SK-N-SH (cell line): ENCODE measurements around the gene OSBPL10. TPM values are rescaled to one million over a fixed set of nuclear protein-coding genes. Genes with fewer than 3 reads are reported as not detected.

Experiments used
- CTCF ChIA-PET: fragments of 300-600, 350-600 bp; formaldehyde crosslinking; extraction: SDS; loops from one replicate; lab custom pipeline; 2021; lab: Yijun Ruan, JAX
- POLR2A ChIA-PET: fragments of 350-600 bp; sonication (Branson Sonifier 250); formaldehyde crosslinking; extraction: SDS; loops from one replicate; lab custom pipeline; 2020; ENCODE audit warnings: antibody characterized with exemption, inconsistent platforms; lab: Yijun Ruan, JAX
- DNase-seq: peaks from one replicate; pipeline ENCODE4 v3.0.0; 2012
- H2AFZ ChIP-seq: fragments of 200-600 bp; sonication (generic); 2 replicates; pipeline ENCODE4 v1.8.1; 2016; ENCODE audit warnings: antibody characterized with exemption, mild to moderate bottlenecking, low read depth
- H3F3A ChIP-seq: fragments of 200-600 bp; sonication (generic); replicated peaks from 2 replicates; pipeline ENCODE3; 2016; ENCODE audit warnings: antibody characterized with exemption, mild to moderate bottlenecking; ENCODE audit not compliant: insufficient read depth
- H3K27ac ChIP-seq, 2 experiments: fragments of 200-500 bp in 1 of 2; fragments of 200-600 bp in 1 of 2; sonication (Bioruptor generic) in 1 of 2; sonication (generic), shearing (Covaris generic) in 1 of 2; 2 replicates each; pipeline versions ENCODE4 v1.5.1 to v1.6.1; 2014 to 2016; ENCODE audit warnings: low read depth in 2 of 2, inconsistent platforms in 1 of 2, low read length in 1 of 2, mild to moderate bottlenecking in 1 of 2, mixed read lengths in 1 of 2
- H3K27me3 ChIP-seq: fragments of 200-600 bp; sonication (generic), shearing (Covaris generic); 2 replicates; pipeline ENCODE4 v1.6.1; 2016; ENCODE audit warnings: mixed run types; ENCODE audit not compliant: insufficient read depth
- H3K36me3 ChIP-seq, 2 experiments: fragments of 200-500 bp in 1 of 2; fragments of 200-600 bp in 1 of 2; sonication (Bioruptor generic) in 1 of 2; sonication (generic) in 1 of 2; replicated peaks in 1 of 2; 2 replicates each; pipeline versions ENCODE3 to v1.5.1; 2014 to 2016; ENCODE audit warnings: low read length in 1 of 2, mild to moderate bottlenecking in 1 of 2; ENCODE audit not compliant: insufficient read depth in 2 of 2, control insufficient read depth in 1 of 2
- H3K4me1 ChIP-seq, 2 experiments: fragments of 200-500 bp in 1 of 2; fragments of 200-600 bp in 1 of 2; sonication (Bioruptor generic) in 1 of 2; sonication (generic), shearing (Covaris generic) in 1 of 2; 2 replicates each; pipeline versions ENCODE4 v1.5.1 to v1.6.1; 2014 to 2016; ENCODE audit warnings: low read depth in 1 of 2, low read length in 1 of 2, mixed run types in 1 of 2; ENCODE audit not compliant: insufficient read depth in 2 of 2, control insufficient read depth in 1 of 2
- H3K4me2 ChIP-seq: fragments of 200-600 bp; sonication (generic), shearing (Covaris generic); 2 replicates; pipeline ENCODE4 v1.6.1; 2017; ENCODE audit warnings: mixed run types
- H3K4me3 ChIP-seq, 2 experiments: fragments of 200-500 bp in 1 of 2; fragments of 200-600 bp in 1 of 2; sonication (Bioruptor generic) in 1 of 2; sonication (generic), shearing (Covaris generic) in 1 of 2; 2 replicates each; pipeline versions ENCODE4 v1.5.1 to v1.8.1; 2014 to 2016; ENCODE audit warnings: low read depth in 2 of 2, inconsistent platforms in 1 of 2, low read length in 1 of 2, mild to moderate bottlenecking in 1 of 2, mixed read lengths in 1 of 2, moderate library complexity in 1 of 2
- H3K79me2 ChIP-seq: fragments of 200-600 bp; sonication (generic); 2 replicates; pipeline ENCODE4 v1.8.1; 2017; ENCODE audit warnings: mild to moderate bottlenecking; ENCODE audit not compliant: insufficient read depth
- H3K9ac ChIP-seq: fragments of 200-600 bp; sonication (generic); 2 replicates; pipeline ENCODE4 v1.6.1; 2017; ENCODE audit warnings: mixed run types
- H3K9me2 ChIP-seq: fragments of 200-600 bp; sonication (generic); 2 replicates; pipeline ENCODE4 v1.6.1; 2017; ENCODE audit warnings: mixed run types
- H3K9me3 ChIP-seq: fragments of 200-600 bp; sonication (generic); 2 replicates; pipeline ENCODE4 v1.6.1; 2017; ENCODE audit warnings: mixed run types, mild to moderate bottlenecking, moderate library complexity
- H4K20me1 ChIP-seq: fragments of 200-600 bp; sonication (generic); 2 replicates; pipeline ENCODE4 v1.6.1; 2017; ENCODE audit warnings: mild to moderate bottlenecking, mixed run types; ENCODE audit not compliant: insufficient read depth
- CHD2 ChIP-seq: fragments of 150-350 bp; IDR thresholded peaks from 2 replicates; pipeline ENCODE4 v1.6.1; 2018; ENCODE audit warnings: low read length; ENCODE audit not compliant: partially characterized antibody
- EP300 ChIP-seq, 2 experiments: IDR thresholded peaks; 2 replicates each; pipeline versions ENCODE4 v1.4.0 to v1.6.1; 2012; ENCODE audit warnings: borderline replicate concordance in 1 of 2, low read depth in 1 of 2, low read length in 1 of 2
- EZH2phosphoT487 ChIP-seq: fragments of 200-600 bp; sonication (generic); IDR thresholded peaks from 2 replicates; pipeline ENCODE4 v1.6.1; 2017; ENCODE audit warnings: low read depth, mixed run types, mild to moderate bottlenecking, antibody characterized with exemption, moderate library complexity, borderline replicate concordance
- FOSL2 ChIP-seq: IDR thresholded peaks from 2 replicates; pipeline ENCODE4 v1.4.0; 2012; ENCODE audit warnings: low read depth, mild to moderate bottlenecking, moderate library complexity, borderline replicate concordance
- GABPA ChIP-seq: IDR thresholded peaks from 2 replicates; pipeline ENCODE4 v1.4.0; 2012; ENCODE audit warnings: low read depth, mild to moderate bottlenecking
- IRF3 ChIP-seq: fragments of 150-350 bp; IDR thresholded peaks from 2 replicates; pipeline ENCODE4 v1.6.1; 2016; ENCODE audit warnings: mild to moderate bottlenecking, low read depth, low read length
- JUND ChIP-seq: IDR thresholded peaks from 2 replicates; pipeline ENCODE4 v1.4.0; 2012
- MXI1 ChIP-seq: IDR thresholded peaks from 2 replicates; pipeline ENCODE4 v1.6.1; 2012; ENCODE audit warnings: mild to moderate bottlenecking, low read depth, low read length, improper control_type of control experiment
- NRF1 ChIP-seq: IDR thresholded peaks from 2 replicates; pipeline ENCODE4 v1.6.1; 2012; ENCODE audit warnings: low read depth, mild to moderate bottlenecking, low read length
- RFX5 ChIP-seq: IDR thresholded peaks from 2 replicates; pipeline ENCODE4 v1.6.1; 2012; ENCODE audit warnings: mild to moderate bottlenecking, improper control_type of control experiment, low read length
- TAF1 ChIP-seq: IDR thresholded peaks from 2 replicates; pipeline ENCODE4 v1.6.1; 2012; ENCODE audit warnings: low read depth, mild to moderate bottlenecking, low read length, moderate library complexity, borderline replicate concordance
- YY1 ChIP-seq: IDR thresholded peaks from 2 replicates; pipeline ENCODE4 v1.4.0; 2012; ENCODE audit warnings: low read depth, mild to moderate bottlenecking
- WGBS: methylation state at CpG from one replicate; pipeline ENCODE4 v1.1.6; 2017; ENCODE audit warnings: low lambda C conversion rate; 5-methylcytosine and 5-hydroxymethylcytosine counted together
- polyA plus RNA-seq, 3 experiments: library from polyadenylated mRNA; depleted of rRNA; stranded (reverse); fragments of >200 nt; gene quantifications; 2 replicates each; pipeline ENCODE4 v1.2.3, GENCODE V29; 2012
- TF ChIP-seq, protein P1 (sequence below): IDR thresholded peaks from 2 replicates; pipeline ENCODE4; 2012
- TF ChIP-seq, protein P2 (sequence below): IDR thresholded peaks from 2 replicates; pipeline ENCODE4 v1.4.0; 2012; ENCODE audit warnings: low read depth, borderline replicate concordance

Gene OSBPL10
- polyA plus RNA-seq, 1 of the 3 experiments (the other 2 are of a cell fraction), result 0.12 TPM

- ChIA-PET POLR2A (no interaction called here), CTCF (interaction anchor here (0.6 to 1.0 kb wide), 4 partner anchors 9 to 275 kb away, joined by 3 to 4 read pairs (median 4); no protein-coding TSS in a partner anchor)
- no peaks in the 10 kb centered on the region for H3K9me3 ChIP-seq
These were observed 80.5 kb downstream of the OSBPL10 start for GRCh38 chr3:31900583-31900982.

GRCh38 chr3:31896648-31897433 lies 84.2 kb downstream of the OSBPL10 start:
- CTCF ChIA-PET, result no interaction called here
- H3K4me1 ChIP-seq, result no peaks in the 10 kb centered on the region; a peak in 1 of 4 replicates
- no peak overlapping the region for H2AFZ ChIP-seq
- no peaks in the 10 kb centered on the region for H3K79me2 ChIP-seq
- no peak overlapping the region for H3K27ac ChIP-seq
- H3F3A ChIP-seq, result no peaks in the 10 kb centered on the region
- H3K4me3 ChIP-seq, result no peak overlapping the region
- 48% methylated on average over 6 of the region's 6 CpGs for WGBS
- no peak for DNase-seq
- no peaks in the 10 kb centered on the region for H3K9me2 ChIP-seq
- no peak overlapping the region for H3K4me2 ChIP-seq
- TF ChIP-seq, protein P1, sequence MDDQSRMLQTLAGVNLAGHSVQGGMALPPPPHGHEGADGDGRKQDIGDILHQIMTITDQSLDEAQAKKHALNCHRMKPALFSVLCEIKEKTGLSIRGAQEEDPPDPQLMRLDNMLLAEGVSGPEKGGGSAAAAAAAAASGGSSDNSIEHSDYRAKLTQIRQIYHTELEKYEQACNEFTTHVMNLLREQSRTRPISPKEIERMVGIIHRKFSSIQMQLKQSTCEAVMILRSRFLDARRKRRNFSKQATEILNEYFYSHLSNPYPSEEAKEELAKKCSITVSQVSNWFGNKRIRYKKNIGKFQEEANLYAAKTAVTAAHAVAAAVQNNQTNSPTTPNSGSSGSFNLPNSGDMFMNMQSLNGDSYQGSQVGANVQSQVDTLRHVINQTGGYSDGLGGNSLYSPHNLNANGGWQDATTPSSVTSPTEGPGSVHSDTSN, result no peak
- TF ChIP-seq RFX5, result no peak
- no peak for TF ChIP-seq NRF1
- no peak for TF ChIP-seq IRF3
- no peak for TF ChIP-seq TAF1
- TF ChIP-seq, protein P2, sequence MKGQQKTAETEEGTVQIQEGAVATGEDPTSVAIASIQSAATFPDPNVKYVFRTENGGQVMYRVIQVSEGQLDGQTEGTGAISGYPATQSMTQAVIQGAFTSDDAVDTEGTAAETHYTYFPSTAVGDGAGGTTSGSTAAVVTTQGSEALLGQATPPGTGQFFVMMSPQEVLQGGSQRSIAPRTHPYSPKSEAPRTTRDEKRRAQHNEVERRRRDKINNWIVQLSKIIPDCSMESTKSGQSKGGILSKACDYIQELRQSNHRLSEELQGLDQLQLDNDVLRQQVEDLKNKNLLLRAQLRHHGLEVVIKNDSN, result no peak
- TF ChIP-seq JUND, result no peak
- no peaks in the 10 kb centered on the region for H4K20me1 ChIP-seq
- no peak overlapping the region for H3K9ac ChIP-seq
- H3K27me3 ChIP-seq, result no peaks in the 10 kb centered on the region
- H3K36me3 ChIP-seq, result no peaks in the 10 kb centered on the region
- POLR2A ChIA-PET, result no interaction called here
- no peaks in the 10 kb centered on the region for H3K9me3 ChIP-seq

More at GRCh38 chr3:31900583-31900982, 80.5 kb downstream of the OSBPL10 start:
- H3K27ac ChIP-seq, result no peak overlapping the region
- H3K36me3 ChIP-seq, result no peaks in the 10 kb centered on the region
- H3K4me1 ChIP-seq, result no peaks in the 10 kb centered on the region
- no peak overlapping the region for H3K9ac ChIP-seq
- H3K27me3 ChIP-seq, result no peaks in the 10 kb centered on the region
- no peaks in the 10 kb centered on the region for H3K9me2 ChIP-seq
- H3F3A ChIP-seq, result no peaks in the 10 kb centered on the region
- no peaks in the 10 kb centered on the region for H4K20me1 ChIP-seq
- H3K79me2 ChIP-seq, result no peaks in the 10 kb centered on the region
- TF ChIP-seq YY1 (no peak), RFX5 (no peak), MXI1 (no peak), EZH2phosphoT487 (no peak), FOSL2 (no peak), GABPA (no peak), JUND (no peak), CHD2 (no peak), EP300 (IDR thresholded peaks at IDR 0.05; ENCODE audit: borderline replicate concordance in 1 of 2, low read depth in 1 of 2, low read length in 1 of 2) (no peak)
- TF ChIP-seq, protein P1, result no peak
- no peak overlapping the region for H3K4me3 ChIP-seq
- DNase-seq, result no peak
- no peak overlapping the region for H3K4me2 ChIP-seq
- H2AFZ ChIP-seq, result no peak overlapping the region
